Measurements from ENCODE around the gene POLQ.

POLQ gene

GRCh38 chr3:121552379-121552778 is 6.6 kb upstream of the POLQ start:
- Histone ChIP-seq H3K9me3 (ENCODE audit: control insufficient read depth, low read length) (no peaks in the 10 kb centered on the region), H2BK120ac (ENCODE audit: low read depth, low read length) (no peak overlapping the region), H3K4me2 (ENCODE audit: low read length, poor library complexity, severe bottlenecking) (no peak overlapping the region), H2BK12ac (ENCODE audit: low read length in 2 of 2) (no peak overlapping the region), H3K27me3 (ENCODE audit: control insufficient read depth in 1 of 2, insufficient read depth in 1 of 2, low read length in 2 of 2) (no peaks in the 10 kb centered on the region), H3K4me3 (ENCODE audit: insufficient read depth in 1 of 2, low read depth in 1 of 2, low read length in 2 of 2) (peak overlapping the region in 1 of 2 experiments; percentile 63), H4K91ac (ENCODE audit: low read length) (no peak overlapping the region), H2AK5ac (ENCODE audit: low read length, severe bottlenecking) (no peak overlapping the region), H2BK5ac (ENCODE audit: low read depth, low read length, poor library complexity, severe bottlenecking) (no peak overlapping the region), H2BK15ac (ENCODE audit: low read depth, poor library complexity, severe bottlenecking) (no peak overlapping the region), H3K14ac (ENCODE audit: low read length in 2 of 2) (no peak overlapping the region), H3K79me1 (replicated peaks; ENCODE audit: low read length, poor library complexity, severe bottlenecking) (no peaks in the 10 kb centered on the region), H3K18ac (ENCODE audit: low read depth in 1 of 2, low read length in 2 of 2) (no peak overlapping the region), H3K4me1 (ENCODE audit: control insufficient read depth, insufficient read depth, low read depth, low read length) (no peaks in the 10 kb centered on the region), H3K9ac (ENCODE audit: low read length) (peak overlapping the region; percentile 70), H3K4ac (ENCODE audit: low read depth in 1 of 2, low read length in 2 of 2) (no peak overlapping the region), H3K23ac (ENCODE audit: low read length in 2 of 2) (no peak overlapping the region), H3K27ac (ENCODE audit: low read length, poor library complexity, severe bottlenecking) (no peak overlapping the region), H4K8ac (ENCODE audit: low read length) (peak overlapping the region; percentile 51), H2AFZ (ENCODE audit: low read depth, low read length) (peak overlapping the region; percentile 31), H3K36me3 (ENCODE audit: control insufficient read depth in 1 of 2, insufficient read depth in 2 of 2, low read depth in 1 of 2, low read length in 2 of 2) (no peaks in the 10 kb centered on the region)
- no peak for DNase-seq
- WGBS, result 71% methylated on average over 4 of the region's 4 CpGs

DNA sequence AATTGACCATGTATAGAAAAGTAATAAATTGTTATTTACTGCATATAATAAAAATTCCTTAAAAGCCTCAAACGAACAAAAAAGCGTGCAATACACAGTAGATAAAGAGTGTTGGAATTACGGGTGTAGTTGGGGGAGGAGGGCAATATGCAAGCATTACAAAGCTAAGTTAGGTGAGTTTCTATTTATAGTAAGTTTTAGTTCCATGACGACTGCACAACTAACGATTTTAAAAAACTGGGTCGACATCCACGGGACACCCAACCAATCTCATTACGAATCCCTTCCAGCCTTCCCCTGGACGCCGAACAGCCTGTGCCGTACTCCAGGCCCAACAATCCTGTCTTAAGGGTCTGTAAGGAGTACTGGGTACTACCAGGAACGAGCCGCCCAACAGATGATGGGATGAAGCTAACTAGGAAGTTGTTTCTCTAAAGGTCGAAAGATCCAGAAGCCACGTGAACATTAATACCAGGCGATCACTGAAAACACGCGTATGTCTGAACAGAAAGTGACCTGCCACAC is 677 bp downstream of the POLQ start:
- no peaks in the 10 kb centered on the region for H3K36me3 ChIP-seq (ENCODE audit: control insufficient read depth in 1 of 2, insufficient read depth in 2 of 2, low read depth in 1 of 2, low read length in 2 of 2)
- no peak overlapping the region for H2BK5ac ChIP-seq (ENCODE audit: low read depth, low read length, poor library complexity, severe bottlenecking)
- H2AK5ac ChIP-seq (ENCODE audit: low read length, severe bottlenecking), result no peak overlapping the region
- H4K8ac ChIP-seq (ENCODE audit: low read length), result no peak overlapping the region
- peak overlapping the region; percentile 93 for H2AFZ ChIP-seq (ENCODE audit: low read depth, low read length)
- peaks cover 10% of the 10 kb centered on the region for H3K79me1 ChIP-seq (replicated peaks; ENCODE audit: low read length, poor library complexity, severe bottlenecking)
- WGBS, result 2% methylated on average over 10 of the region's 18 CpGs
- H3K4me3 ChIP-seq (ENCODE audit: insufficient read depth in 1 of 2, low read depth in 1 of 2, low read length in 2 of 2), result peak overlapping the region; percentile 84 to 88
- H3K4me1 ChIP-seq (ENCODE audit: control insufficient read depth, insufficient read depth, low read depth, low read length), result peaks cover 2% of the 10 kb centered on the region
- H2BK120ac ChIP-seq (ENCODE audit: low read depth, low read length), result no peak overlapping the region
- no peak overlapping the region for H4K91ac ChIP-seq (ENCODE audit: low read length)
- no peak overlapping the region for H3K18ac ChIP-seq (ENCODE audit: low read depth in 1 of 2, low read length in 2 of 2)
- no peaks in the 10 kb centered on the region for H3K9me3 ChIP-seq (ENCODE audit: control insufficient read depth, low read length)
- H3K27me3 ChIP-seq (ENCODE audit: control insufficient read depth in 1 of 2, insufficient read depth in 1 of 2, low read length in 2 of 2), result no peaks in the 10 kb centered on the region
- H3K4me2 ChIP-seq (ENCODE audit: low read length, poor library complexity, severe bottlenecking), result peak overlapping the region; percentile 99
- no peak overlapping the region for H3K27ac ChIP-seq (ENCODE audit: low read length, poor library complexity, severe bottlenecking)
- DNase-seq, result peak; percentile 56
- no peak overlapping the region for H2BK12ac ChIP-seq (ENCODE audit: low read length in 2 of 2)
- no peak overlapping the region for H2BK15ac ChIP-seq (ENCODE audit: low read depth, poor library complexity, severe bottlenecking)
- H3K23ac ChIP-seq (ENCODE audit: low read length in 2 of 2), result no peak overlapping the region
- no peak overlapping the region for H3K4ac ChIP-seq (ENCODE audit: low read depth in 1 of 2, low read length in 2 of 2)
- peak overlapping the region; percentile 94 for H3K9ac ChIP-seq (ENCODE audit: low read length)
- no peak overlapping the region for H3K14ac ChIP-seq (ENCODE audit: low read length in 2 of 2)

GRCh38 chr3:121542924-121543323 is 2.9 kb downstream of the POLQ start:
- peaks cover 10% of the 10 kb centered on the region for H3K79me1 ChIP-seq (replicated peaks; ENCODE audit: low read length, poor library complexity, severe bottlenecking)
- no peak overlapping the region for H4K91ac ChIP-seq (ENCODE audit: low read length)
- no peak overlapping the region for H2BK12ac ChIP-seq (ENCODE audit: low read length in 2 of 2)
- H3K36me3 ChIP-seq (ENCODE audit: control insufficient read depth in 1 of 2, insufficient read depth in 2 of 2, low read depth in 1 of 2, low read length in 2 of 2), result no peaks in the 10 kb centered on the region
- H3K14ac ChIP-seq (ENCODE audit: low read length in 2 of 2), result no peak overlapping the region
- DNase-seq, result no peak
- H2AK5ac ChIP-seq (ENCODE audit: low read length, severe bottlenecking), result no peak overlapping the region
- no peak overlapping the region for H3K4ac ChIP-seq (ENCODE audit: low read depth in 1 of 2, low read length in 2 of 2)
- H3K23ac ChIP-seq (ENCODE audit: low read length in 2 of 2), result no peak overlapping the region
- H3K9me3 ChIP-seq (ENCODE audit: control insufficient read depth, low read length), result no peaks in the 10 kb centered on the region
- no peak overlapping the region for H2AFZ ChIP-seq (ENCODE audit: low read depth, low read length)
- H3K4me3 ChIP-seq (ENCODE audit: insufficient read depth in 1 of 2, low read depth in 1 of 2, low read length in 2 of 2), result no peak overlapping the region
- no peak overlapping the region for H3K18ac ChIP-seq (ENCODE audit: low read depth in 1 of 2, low read length in 2 of 2)
- no peak overlapping the region for H3K9ac ChIP-seq (ENCODE audit: low read length)
- no peak overlapping the region for H3K4me2 ChIP-seq (ENCODE audit: low read length, poor library complexity, severe bottlenecking)
- H3K4me1 ChIP-seq (ENCODE audit: control insufficient read depth, insufficient read depth, low read depth, low read length), result peaks cover 2% of the 10 kb centered on the region
- H3K27me3 ChIP-seq (ENCODE audit: control insufficient read depth in 1 of 2, insufficient read depth in 1 of 2, low read length in 2 of 2), result no peaks in the 10 kb centered on the region
- H4K8ac ChIP-seq (ENCODE audit: low read length), result no peak overlapping the region
- H2BK5ac ChIP-seq (ENCODE audit: low read depth, low read length, poor library complexity, severe bottlenecking), result no peak overlapping the region
- no peak overlapping the region for H2BK15ac ChIP-seq (ENCODE audit: low read depth, poor library complexity, severe bottlenecking)
- H2BK120ac ChIP-seq (ENCODE audit: low read depth, low read length), result no peak overlapping the region
- no peak overlapping the region for H3K27ac ChIP-seq (ENCODE audit: low read length, poor library complexity, severe bottlenecking)

- H3K27me3 ChIP-seq (ENCODE audit: control insufficient read depth in 1 of 2, insufficient read depth in 1 of 2, low read length in 2 of 2), result no peaks in the 10 kb centered on the region
- no peak overlapping the region for H3K14ac ChIP-seq (ENCODE audit: low read length in 2 of 2)
- no peak overlapping the region for H3K9ac ChIP-seq (ENCODE audit: low read length)
Measured at GRCh38 chr3:121531269-121531668, 14.5 kb downstream of the POLQ start.

More at GRCh38 chr3:121531269-121531668, 14.5 kb downstream of the POLQ start:
- Histone ChIP-seq H3K36me3 (ENCODE audit: control insufficient read depth in 1 of 2, insufficient read depth in 2 of 2, low read depth in 1 of 2, low read length in 2 of 2) (no peaks in the 10 kb centered on the region), H2BK12ac (ENCODE audit: low read length in 2 of 2) (no peak overlapping the region), H3K4ac (ENCODE audit: low read depth in 1 of 2, low read length in 2 of 2) (no peak overlapping the region), H2BK120ac (ENCODE audit: low read depth, low read length) (no peak overlapping the region), H3K23ac (ENCODE audit: low read length in 2 of 2) (no peak overlapping the region), H3K4me2 (ENCODE audit: low read length, poor library complexity, severe bottlenecking) (no peak overlapping the region), H3K18ac (ENCODE audit: low read depth in 1 of 2, low read length in 2 of 2) (no peak overlapping the region), H2AFZ (ENCODE audit: low read depth, low read length) (no peak overlapping the region), H2BK15ac (ENCODE audit: low read depth, poor library complexity, severe bottlenecking) (no peak overlapping the region), H2BK5ac (ENCODE audit: low read depth, low read length, poor library complexity, severe bottlenecking) (no peak overlapping the region), H3K9me3 (ENCODE audit: control insufficient read depth, low read length) (no peaks in the 10 kb centered on the region), H3K4me1 (ENCODE audit: control insufficient read depth, insufficient read depth, low read depth, low read length) (peaks cover 2% of the 10 kb centered on the region), H2AK5ac (ENCODE audit: low read length, severe bottlenecking) (no peak overlapping the region), H3K79me1 (replicated peaks; ENCODE audit: low read length, poor library complexity, severe bottlenecking) (peaks cover 1% of the 10 kb centered on the region), H3K27ac (ENCODE audit: low read length, poor library complexity, severe bottlenecking) (no peak overlapping the region), H4K8ac (ENCODE audit: low read length) (no peak overlapping the region), H3K4me3 (ENCODE audit: insufficient read depth in 1 of 2, low read depth in 1 of 2, low read length in 2 of 2) (no peak overlapping the region), H4K91ac (ENCODE audit: low read length) (no peak overlapping the region)
- no peak for DNase-seq

Measured in mesenchymal stem cell (in vitro differentiated cells and primary cell).